ENCODE data around the gene TM4SF1. TPM values are rescaled to one million over a fixed set of nuclear protein-coding genes. Genes with fewer than 3 reads are reported as not detected.

The TM4SF1 gene
- total RNA-seq, 1 donor from 2014 or later: not detected

GRCh38 chr3:149336925-149337324 lies 40.5 kb downstream of the TM4SF1 start:
- no peak overlapping the region for H3K27ac Mint-ChIP-seq (ENCODE audit: unreplicated experiment)
- no peak for DNase-seq
- no peaks in the 10 kb centered on the region for H3K4me1 Mint-ChIP-seq (ENCODE audit: low read depth, unreplicated experiment)
- no peaks in the 10 kb centered on the region for H3K27me3 Mint-ChIP-seq (ENCODE audit: unreplicated experiment)
- H3K9me3 Mint-ChIP-seq (ENCODE audit: unreplicated experiment): no peaks in the 10 kb centered on the region
- H3K4me3 Mint-ChIP-seq (ENCODE audit: unreplicated experiment): no peak overlapping the region
- no peaks in the 10 kb centered on the region for H3K36me3 Mint-ChIP-seq (ENCODE audit: unreplicated experiment)
- TF ChIP-seq CTCF (IDR thresholded peaks at IDR 0.05; ENCODE audit: partially characterized antibody, unreplicated experiment): no peak

GRCh38 chr3:149333176-149333859 lies 44.1 kb downstream of the TM4SF1 start, which contains the start of gene TM4SF18:
TSS of gene TM4SF18 (minus strand) at chr3:149333636. CDS start at chr3:149333382, 254 bp downstream.
- TF ChIP-seq CTCF (IDR thresholded peaks at IDR 0.05; ENCODE audit: partially characterized antibody, unreplicated experiment): no peak
- no peak for DNase-seq
- no peak within 1 kb of the TSS for H3K4me3 Mint-ChIP-seq (ENCODE audit: unreplicated experiment)
- H3K9me3 Mint-ChIP-seq (ENCODE audit: unreplicated experiment): no peaks in the 10 kb centered on the region
- no peaks in the 10 kb centered on the region for H3K4me1 Mint-ChIP-seq (ENCODE audit: low read depth, unreplicated experiment)
- no peaks in the 10 kb centered on the region for H3K27me3 Mint-ChIP-seq (ENCODE audit: unreplicated experiment)
- no peaks in the 10 kb centered on the region for H3K36me3 Mint-ChIP-seq (ENCODE audit: unreplicated experiment)
- no peak within 1 kb of the TSS for H3K27ac Mint-ChIP-seq (ENCODE audit: unreplicated experiment)

GRCh38 chr3:149332771-149333170 lies 44.7 kb downstream of the TM4SF1 start:
- H3K4me3 Mint-ChIP-seq (ENCODE audit: unreplicated experiment): no peak overlapping the region
- DNase-seq: no peak
- TF ChIP-seq CTCF (IDR thresholded peaks at IDR 0.05; ENCODE audit: partially characterized antibody, unreplicated experiment): no peak
- H3K27ac Mint-ChIP-seq (ENCODE audit: unreplicated experiment): no peak overlapping the region
- H3K9me3 Mint-ChIP-seq (ENCODE audit: unreplicated experiment): no peaks in the 10 kb centered on the region
- H3K36me3 Mint-ChIP-seq (ENCODE audit: unreplicated experiment): no peaks in the 10 kb centered on the region
- no peaks in the 10 kb centered on the region for H3K4me1 Mint-ChIP-seq (ENCODE audit: low read depth, unreplicated experiment)
- H3K27me3 Mint-ChIP-seq (ENCODE audit: unreplicated experiment): no peaks in the 10 kb centered on the region

GRCh38 chr3:149332227-149332765 lies 45.2 kb downstream of the TM4SF1 start:
- TF ChIP-seq CTCF (IDR thresholded peaks at IDR 0.05; ENCODE audit: partially characterized antibody, unreplicated experiment): no peak

GRCh38 chr3:149331396-149331795 lies 46.1 kb downstream of the TM4SF1 start:
- Mint-ChIP-seq H3K27ac (ENCODE audit: unreplicated experiment) (no peak overlapping the region), H3K36me3 (ENCODE audit: unreplicated experiment) (no peaks in the 10 kb centered on the region), H3K4me3 (ENCODE audit: unreplicated experiment) (no peak overlapping the region), H3K4me1 (ENCODE audit: low read depth, unreplicated experiment) (no peaks in the 10 kb centered on the region), H3K9me3 (ENCODE audit: unreplicated experiment) (no peaks in the 10 kb centered on the region), H3K27me3 (ENCODE audit: unreplicated experiment) (no peaks in the 10 kb centered on the region)
- TF ChIP-seq CTCF (IDR thresholded peaks at IDR 0.05; ENCODE audit: partially characterized antibody, unreplicated experiment): no peak
- no peak for DNase-seq

More at GRCh38 chr3:149332227-149332765, 45.2 kb downstream of the TM4SF1 start:
- DNase-seq: no peak
- no peaks in the 10 kb centered on the region for H3K9me3 Mint-ChIP-seq (ENCODE audit: unreplicated experiment)
- no peaks in the 10 kb centered on the region for H3K4me1 Mint-ChIP-seq (ENCODE audit: low read depth, unreplicated experiment)
- no peaks in the 10 kb centered on the region for H3K36me3 Mint-ChIP-seq (ENCODE audit: unreplicated experiment)
- no peaks in the 10 kb centered on the region for H3K27me3 Mint-ChIP-seq (ENCODE audit: unreplicated experiment)
- no peak overlapping the region for H3K4me3 Mint-ChIP-seq (ENCODE audit: unreplicated experiment)
- H3K27ac Mint-ChIP-seq (ENCODE audit: unreplicated experiment): no peak overlapping the region

All from glutamatergic neuron (in vitro differentiated cells).